Transverse colon (tissue), 4 donors: ENCODE data around the gene SLC27A2. TPM values are rescaled to one million over a fixed set of nuclear protein-coding genes. Genes with fewer than 3 reads are reported as not detected.

ENCODE experiments used
- DNase-seq: peaks from one replicate; pipeline ENCODE4 v3.0.0-alpha.2; 2019
- H3K27ac ChIP-seq, 4 donors: fragments of 200-600 bp; sonication (generic); 2 replicates each; pipeline ENCODE4 v1.5.1; 2016 to 2018; ENCODE audit warnings: inconsistent platforms in 4 of 4
- H3K27me3 ChIP-seq: fragments of 200-600 bp; sonication (generic); 2 replicates; pipeline ENCODE4 v1.5.1; 2017; ENCODE audit warnings: inconsistent platforms
- H3K36me3 ChIP-seq, 4 donors: fragments of 200-600 bp; sonication (generic); 2 replicates each; pipeline ENCODE4 v1.5.1; 2017 to 2019; ENCODE audit warnings: inconsistent platforms in 4 of 4
- H3K4me1 ChIP-seq, 4 donors: fragments of 200-600 bp; sonication (generic); 2 replicates each; pipeline ENCODE4 v1.5.1; 2017 to 2020; ENCODE audit warnings: inconsistent platforms in 4 of 4
- H3K4me3 ChIP-seq, 4 donors: fragments of 200-600 bp; sonication (generic); 1 replicate in 1 of 4; 2 replicates in 3 of 4; pipeline versions ENCODE4 v1.5.1 to v1.6.1; 2017 to 2019; ENCODE audit warnings: inconsistent platforms in 4 of 4
- H3K9me3 ChIP-seq, 2 donors: fragments of 200-600 bp; sonication (generic); 2 replicates each; pipeline ENCODE4 v1.5.1; 2017 to 2019; ENCODE audit warnings: inconsistent platforms in 2 of 2
- CTCF ChIP-seq, 5 experiments: fragments of 200-600 bp in 3 of 5; fragments of 450-650 bp in 2 of 5; sonication (generic) in 3 of 5; IDR thresholded peaks; 1 replicate in 2 of 5; 2 replicates in 3 of 5; pipeline ENCODE4 v1.5.1; 2016 to 2017; ENCODE audit warnings: antibody characterized with exemption in 5 of 5, inconsistent platforms in 3 of 5, mild to moderate bottlenecking in 2 of 5, moderate library complexity in 1 of 5
- EP300 ChIP-seq: sonication (generic); formaldehyde crosslinking; IDR thresholded peaks from one replicate; pipeline ENCODE4 v1.6.1; 2017; ENCODE audit warnings: antibody characterized with exemption, low read depth
- POLR2A ChIP-seq: fragments of 450-650 bp; IDR thresholded peaks from one replicate; pipeline ENCODE4 v1.6.1; 2016; ENCODE audit warnings: antibody characterized with exemption, mild to moderate bottlenecking, moderate library complexity
- POLR2AphosphoS5 ChIP-seq, 3 donors: sonication (generic); formaldehyde crosslinking; IDR thresholded peaks; one replicate each; pipeline ENCODE4 v1.6.1; 2016; ENCODE audit warnings: antibody characterized with exemption in 3 of 3
- WGBS, 2 donors: methylation state at CpG; one replicate each; pipeline ENCODE4 v1.1.5; 2018; ENCODE audit warnings: low coverage in 1 of 2; 5-methylcytosine and 5-hydroxymethylcytosine counted together
- in situ Hi-C, 4 donors: fragments of 200-750 bp; cut with MboI; loops; one replicate each; pipeline versions ENCODE4 v1.15.0 to v1.15.1; 2017; ENCODE audit warnings: low sequenced_read_pairs in 3 of 4, low pct_ligation_motif_present in 1 of 4, low pct_unique_long_range_greater_than_20kb in 1 of 4
- intact Hi-C: fragments of 100-400 bp; cut with DNase I; formaldehyde crosslinking; loops from one replicate; pipeline ENCODE4 v1.15.1; 2023; ENCODE audit warnings: low total_unique reads
- total RNA-seq, 4 donors: library from RNA; depleted of rRNA; stranded (reverse); fragments of >200 nt; gene quantifications; one replicate each; pipeline ENCODE4 v1.1.0, GENCODE V29; 2016

Gene SLC27A2
- total RNA-seq, 4 donors from 2014 or later: 8.2 to 38.3 (median 21.5) TPM

GRCh38 chr15:50248994-50249582, 67.1 kb downstream of the SLC27A2 start:
- 65 to 87% methylated on average over 2 to 4 of the region's 4 CpGs for WGBS, 2 donors
- Histone ChIP-seq H3K4me3 (no peak overlapping the region), H3K36me3 (no peaks in the 10 kb centered on the region), H3K9me3 (no peaks in the 10 kb centered on the region), H3K4me1 (peaks cover 0 to 3% (median 0%) of the 10 kb centered on the region in 4 donors), H3K27me3 (no peaks in the 10 kb centered on the region), H3K27ac (no peak overlapping the region)
- intact Hi-C loops (no loop called here), in situ Hi-C loops (no loop called here)
- no peak for TF ChIP-seq POLR2AphosphoS5 (IDR thresholded peaks at IDR 0.05)
- no peak for TF ChIP-seq CTCF (IDR thresholded peaks at IDR 0.05)
- TF ChIP-seq EP300: no peak
- TF ChIP-seq POLR2A: no peak
- DNase-seq: no peak

GRCh38 chr15:50249704-50250103, 67.7 kb downstream of the SLC27A2 start:
- in situ Hi-C loops: no loop called here
- Histone ChIP-seq H3K9me3 (no peaks in the 10 kb centered on the region), H3K4me1 (peaks cover 0 to 3% (median 0%) of the 10 kb centered on the region in 4 donors), H3K36me3 (no peaks in the 10 kb centered on the region), H3K27ac (no peak overlapping the region), H3K4me3 (no peak overlapping the region), H3K27me3 (no peaks in the 10 kb centered on the region)
- TF ChIP-seq EP300 (no peak), POLR2A (no peak), CTCF (IDR thresholded peaks at IDR 0.05) (no peak), POLR2AphosphoS5 (IDR thresholded peaks at IDR 0.05) (no peak)
- DNase-seq: no peak
- 68% methylated on average over 2 of the region's 2 CpGs; no CpG with 5 or more reads in 1 of the 2 donors for WGBS, 2 donors
- intact Hi-C loops: no loop called here

- 86 to 89% methylated on average over 4 to 6 of the region's 6 CpGs for WGBS, 2 donors
- H3K4me1 ChIP-seq: peaks cover 0 to 3% (median 0%) of the 10 kb centered on the region in 4 donors
These were observed 68.9 kb downstream of the SLC27A2 start for GRCh38 chr15:50250760-50251394.

More at GRCh38 chr15:50250760-50251394, 68.9 kb downstream of the SLC27A2 start:
- no peaks in the 10 kb centered on the region for H3K27me3 ChIP-seq
- intact Hi-C loops: no loop called here
- H3K36me3 ChIP-seq: no peaks in the 10 kb centered on the region
- TF ChIP-seq POLR2A (no peak), EP300 (no peak), CTCF (IDR thresholded peaks at IDR 0.05) (no peak), POLR2AphosphoS5 (IDR thresholded peaks at IDR 0.05) (no peak)
- H3K4me3 ChIP-seq: no peak overlapping the region
- H3K27ac ChIP-seq: no peak overlapping the region
- no peaks in the 10 kb centered on the region for H3K9me3 ChIP-seq
- in situ Hi-C loops: no loop called here
- no peak for DNase-seq
